Neural progenitor cell (in vitro differentiated cells): Measurements from ENCODE around the gene ZNF536. TPM values are rescaled to one million over a fixed set of nuclear protein-coding genes. Genes with fewer than 3 reads are reported as not detected.

Experiments used
- DNase-seq: peaks from one replicate; pipeline ENCODE4 v3.0.0-alpha.2; 2016; ENCODE audit warnings: low spot score
- H2AFZ ChIP-seq: fragments of 200-600 bp; sonication (generic); replicated peaks from 2 replicates; pipeline ENCODE4 v1.6.1; 2016; ENCODE audit warnings: antibody characterized with exemption
- H3F3A ChIP-seq: fragments of 200-600 bp; sonication (generic); 2 replicates; pipeline ENCODE4 v1.6.1; 2016; ENCODE audit warnings: antibody characterized with exemption, low read depth
- H3K27ac ChIP-seq: fragments of 200-600 bp; sonication (generic); 2 replicates; pipeline ENCODE4 v1.5.1; 2016; ENCODE audit warnings: mild to moderate bottlenecking
- H3K27me3 ChIP-seq: fragments of 200-600 bp; sonication (generic); 2 replicates; pipeline ENCODE4 v1.6.1; 2016; ENCODE audit warnings: mild to moderate bottlenecking, moderate library complexity
- H3K36me3 ChIP-seq: fragments of 200-600 bp; sonication (generic); 2 replicates; pipeline ENCODE4 v1.5.1; 2016
- H3K4me1 ChIP-seq: fragments of 200-600 bp; sonication (generic); 2 replicates; pipeline ENCODE4 v1.6.1; 2016; ENCODE audit warnings: mixed run types
- H3K4me2 ChIP-seq: fragments of 200-600 bp; sonication (generic); 2 replicates; pipeline ENCODE4 v1.6.1; 2016
- H3K4me3 ChIP-seq: fragments of 200-600 bp; sonication (generic); 2 replicates; pipeline ENCODE4 v1.5.1; 2016
- H3K79me2 ChIP-seq: fragments of 200-600 bp; sonication (generic); 2 replicates; pipeline ENCODE4 v1.6.1; 2016; ENCODE audit warnings: low read depth
- H3K9ac ChIP-seq: fragments of 200-600 bp; sonication (generic); 2 replicates; pipeline ENCODE4 v1.6.1; 2016
- H3K9me3 ChIP-seq: fragments of 200-600 bp; sonication (generic); 2 replicates; pipeline ENCODE4 v1.5.1; 2016; ENCODE audit warnings: low read depth
- H4K20me1 ChIP-seq: fragments of 200-600 bp; sonication (generic); 2 replicates; pipeline ENCODE4 v1.6.1; 2016; ENCODE audit warnings: low read depth
- H3K27ac Mint-ChIP-seq: 3 replicates; pipeline ENCODE4 v1.8.0; 2021; ENCODE audit warnings: mixed read lengths
- H3K27me3 Mint-ChIP-seq: 2 replicates; pipeline ENCODE4 v1.8.0; 2022; ENCODE audit warnings: low read depth, mild to moderate bottlenecking, inconsistent platforms, moderate library complexity, mixed read lengths; ENCODE audit not compliant: insufficient read depth
- H3K36me3 Mint-ChIP-seq: 3 replicates; pipeline ENCODE4 v1.8.0; 2021; ENCODE audit warnings: mixed read lengths
- H3K4me1 Mint-ChIP-seq: 3 replicates; pipeline ENCODE4 v1.8.0; 2021; ENCODE audit warnings: mixed read lengths
- H3K4me3 Mint-ChIP-seq: 3 replicates; pipeline ENCODE4 v1.8.0; 2021; ENCODE audit warnings: mild to moderate bottlenecking, moderate library complexity, mixed read lengths
- H3K9me3 Mint-ChIP-seq: 3 replicates; pipeline ENCODE4 v1.8.0; 2020; ENCODE audit warnings: mixed read lengths
- CTCF ChIP-seq: fragments of 200-600 bp; sonication (generic); IDR thresholded peaks from 2 replicates; pipeline ENCODE4 v1.5.1; 2017; ENCODE audit warnings: antibody characterized with exemption, mild to moderate bottlenecking
- EZH2 ChIP-seq: fragments of 200-600 bp; sonication (generic); IDR thresholded peaks from 2 replicates; pipeline ENCODE4 v1.6.1; 2017; ENCODE audit warnings: antibody characterized with exemption, mild to moderate bottlenecking, moderate library complexity
- EZH2phosphoT487 ChIP-seq: fragments of 200-600 bp; sonication (generic); IDR thresholded peaks from 2 replicates; pipeline ENCODE4 v1.6.1; 2017; ENCODE audit warnings: antibody characterized with exemption
- total RNA-seq: library from RNA; depleted of rRNA; stranded (reverse); fragments of >200 nt; gene quantifications from 2 replicates; pipeline ENCODE4 v1.2.3, GENCODE V29; 2015; ENCODE audit warnings: low replicate concordance

ZNF536 gene
- total RNA-seq, 1 donor from 2014 or later = 0.24 TPM

- no peaks in the 10 kb centered on the region for H4K20me1 ChIP-seq
- no peak overlapping the region for H3K4me3 ChIP-seq
- no peaks in the 10 kb centered on the region for H3K36me3 ChIP-seq
- no peak overlapping the region for H3K27ac ChIP-seq
- DNase-seq = no peak
- no peaks in the 10 kb centered on the region for H3K4me1 ChIP-seq
- H3F3A ChIP-seq = no peaks in the 10 kb centered on the region
- H3K79me2 ChIP-seq = no peaks in the 10 kb centered on the region
- no peak overlapping the region for H2AFZ ChIP-seq
- H3K9me3 ChIP-seq = no peaks in the 10 kb centered on the region
- H3K4me1 Mint-ChIP-seq = peaks cover 10% of the 10 kb centered on the region
- H3K9ac ChIP-seq = no peak overlapping the region
- H3K27ac Mint-ChIP-seq = no peak overlapping the region
- TF ChIP-seq EZH2 (no peak), CTCF (no peak)
- no peaks in the 10 kb centered on the region for H3K27me3 ChIP-seq
- H3K27me3 Mint-ChIP-seq = peaks cover 10% of the 10 kb centered on the region
- H3K4me3 Mint-ChIP-seq = no peak overlapping the region
- H3K9me3 Mint-ChIP-seq = peaks cover 7% of the 10 kb centered on the region
- H3K36me3 Mint-ChIP-seq = peaks cover 2% of the 10 kb centered on the region
- H3K4me2 ChIP-seq = no peak overlapping the region
Observed at GRCh38 chr19:30539981-30540380, 167.8 kb downstream of the ZNF536 start.

- H3K27me3 ChIP-seq = no peaks in the 10 kb centered on the region
- no peak overlapping the region for H3K9ac ChIP-seq
- H3F3A ChIP-seq = no peaks in the 10 kb centered on the region
- peaks cover 10% of the 10 kb centered on the region for H3K27me3 Mint-ChIP-seq
- H3K4me2 ChIP-seq = no peak overlapping the region
- no peak for DNase-seq
- no peak overlapping the region for H3K4me3 Mint-ChIP-seq
- peaks cover 11% of the 10 kb centered on the region for H3K4me1 Mint-ChIP-seq
- peaks cover 7% of the 10 kb centered on the region for H3K9me3 Mint-ChIP-seq
- no peaks in the 10 kb centered on the region for H3K4me1 ChIP-seq
- no peak overlapping the region for H3K27ac Mint-ChIP-seq
- H3K9me3 ChIP-seq = no peaks in the 10 kb centered on the region
- H3K79me2 ChIP-seq = no peaks in the 10 kb centered on the region
- no peak overlapping the region for H3K4me3 ChIP-seq
- H4K20me1 ChIP-seq = no peaks in the 10 kb centered on the region
- peaks cover 2% of the 10 kb centered on the region for H3K36me3 Mint-ChIP-seq
- TF ChIP-seq EZH2phosphoT487 (no peak), EZH2 (no peak), CTCF (no peak)
- H3K36me3 ChIP-seq = no peaks in the 10 kb centered on the region
- H2AFZ ChIP-seq = no peak overlapping the region
- H3K27ac ChIP-seq = no peak overlapping the region
Observed at GRCh38 chr19:30540761-30541160, 168.6 kb downstream of the ZNF536 start.

GRCh38 chr19:30541575-30541974 is 169.4 kb downstream of the ZNF536 start:
- Histone ChIP-seq H3F3A (no peaks in the 10 kb centered on the region), H3K36me3 (no peaks in the 10 kb centered on the region), H3K9ac (no peak overlapping the region), H3K9me3 (no peaks in the 10 kb centered on the region), H4K20me1 (no peaks in the 10 kb centered on the region), H2AFZ (no peak overlapping the region), H3K4me3 (no peak overlapping the region), H3K27ac (no peak overlapping the region), H3K4me1 (no peaks in the 10 kb centered on the region), H3K4me2 (no peak overlapping the region), H3K79me2 (no peaks in the 10 kb centered on the region), H3K27me3 (no peaks in the 10 kb centered on the region)
- Mint-ChIP-seq H3K27me3 (peaks cover 5% of the 10 kb centered on the region), H3K36me3 (peaks cover 2% of the 10 kb centered on the region), H3K4me1 (peaks cover 7% of the 10 kb centered on the region), H3K9me3 (peaks cover 7% of the 10 kb centered on the region), H3K4me3 (no peak overlapping the region), H3K27ac (no peak overlapping the region)
- no peak for TF ChIP-seq EZH2
- TF ChIP-seq EZH2phosphoT487 = no peak
- TF ChIP-seq CTCF = no peak
- DNase-seq = no peak
